H9 (cell line): ENCODE measurements around the gene TENM3. TPM values are rescaled to one million over a fixed set of nuclear protein-coding genes. Genes with fewer than 3 reads are reported as not detected.

Source experiments
- DNase-seq: peaks from one replicate; pipeline ENCODE4 v3.0.0-alpha.2; 2017
- H2AFZ ChIP-seq: one replicate; pipeline ENCODE4 v1.6.1; 2013; ENCODE audit warnings: mild to moderate bottlenecking, low read length, control low read depth, moderate library complexity
- H2AK5ac ChIP-seq: 2 replicates; pipeline ENCODE4 v1.6.1; 2013; ENCODE audit warnings: low read length, control low read depth, mixed read lengths; ENCODE audit not compliant: insufficient read length
- H2BK120ac ChIP-seq: one replicate; pipeline ENCODE4 v1.6.1; 2013; ENCODE audit warnings: low read depth, mild to moderate bottlenecking, low read length, control low read depth, inconsistent platforms; ENCODE audit not compliant: poor library complexity, severe bottlenecking
- H2BK12ac ChIP-seq: 2 replicates; pipeline ENCODE4 v1.6.1; 2013; ENCODE audit warnings: low read length, control low read depth, mixed read lengths, low read depth; ENCODE audit not compliant: insufficient read length
- H2BK15ac ChIP-seq: 2 replicates; pipeline ENCODE4 v1.6.1; 2013; ENCODE audit warnings: low read depth, low read length, control low read depth
- H2BK20ac ChIP-seq: one replicate; pipeline ENCODE4 v1.6.1; 2013; ENCODE audit warnings: low read depth, mild to moderate bottlenecking, low read length, control low read depth, inconsistent platforms; ENCODE audit not compliant: poor library complexity, severe bottlenecking
- H2BK5ac ChIP-seq: 2 replicates; pipeline ENCODE4 v1.6.1; 2013; ENCODE audit warnings: low read length, control low read depth, mixed read lengths; ENCODE audit not compliant: insufficient read length
- H3K14ac ChIP-seq: 2 replicates; pipeline ENCODE4 v1.6.1; 2013; ENCODE audit warnings: low read length, control low read depth; ENCODE audit not compliant: insufficient read depth
- H3K18ac ChIP-seq: 2 replicates; pipeline ENCODE4 v1.6.1; 2013; ENCODE audit warnings: low read depth, mild to moderate bottlenecking, mixed read lengths, low read length, control low read depth; ENCODE audit not compliant: insufficient read length
- H3K23ac ChIP-seq: 2 replicates; pipeline ENCODE4 v1.6.1; 2013; ENCODE audit warnings: low read length, control low read depth, mixed read lengths, low read depth; ENCODE audit not compliant: insufficient read length
- H3K23me2 ChIP-seq: 2 replicates; pipeline ENCODE4 v1.6.1; 2013; ENCODE audit warnings: low read depth, mild to moderate bottlenecking, mixed read lengths, low read length, control low read depth; ENCODE audit not compliant: insufficient read length, poor library complexity, severe bottlenecking
- H3K27ac ChIP-seq: 2 replicates; pipeline ENCODE4 v1.5.1; 2013; ENCODE audit warnings: low read length, control low read depth, mixed read lengths, low read depth; ENCODE audit not compliant: insufficient read length
- H3K27me3 ChIP-seq: 2 replicates; pipeline ENCODE4 v1.6.1; 2013; ENCODE audit warnings: low read length, control low read depth, inconsistent platforms; ENCODE audit not compliant: insufficient read depth
- H3K4ac ChIP-seq: 2 replicates; pipeline ENCODE4 v1.6.1; 2013; ENCODE audit warnings: low read depth, mild to moderate bottlenecking, control low read depth, inconsistent platforms, low read length, moderate library complexity
- H3K4me1 ChIP-seq: 2 replicates; pipeline ENCODE4 v1.6.1; 2013; ENCODE audit warnings: low read length, control low read depth, inconsistent platforms; ENCODE audit not compliant: insufficient read depth
- H3K4me2 ChIP-seq: 2 replicates; pipeline ENCODE4 v1.6.1; 2013; ENCODE audit warnings: low read length, control low read depth, mixed read lengths; ENCODE audit not compliant: insufficient read length, insufficient read depth
- H3K56ac ChIP-seq: 2 replicates; pipeline ENCODE4 v1.6.1; 2013; ENCODE audit warnings: low read depth, mild to moderate bottlenecking, mixed read lengths, low read length, control low read depth; ENCODE audit not compliant: insufficient read length
- H3K79me1 ChIP-seq: 2 replicates; pipeline ENCODE4 v1.6.1; 2013; ENCODE audit warnings: low read depth, mild to moderate bottlenecking, moderate library complexity, low read length, control low read depth, inconsistent platforms; ENCODE audit not compliant: insufficient read depth, poor library complexity, severe bottlenecking
- H3K79me2 ChIP-seq: 2 replicates; pipeline ENCODE4 v1.6.1; 2013; ENCODE audit warnings: low read length, control low read depth, inconsistent platforms; ENCODE audit not compliant: insufficient read depth
- H3K9ac ChIP-seq: 2 replicates; pipeline ENCODE4 v1.6.1; 2013; ENCODE audit warnings: low read length, control low read depth, mixed read lengths; ENCODE audit not compliant: insufficient read length; ENCODE audit errors: extremely low read depth
- H3K9me3 ChIP-seq: one replicate; pipeline ENCODE4 v1.6.1; 2013; ENCODE audit warnings: low read depth, low read length, inconsistent platforms; ENCODE audit not compliant: control insufficient read depth
- H3T11ph ChIP-seq: one replicate; pipeline ENCODE4 v1.6.1; 2013; ENCODE audit warnings: mild to moderate bottlenecking, low read length, control low read depth, inconsistent platforms
- H4K20me1 ChIP-seq: one replicate; pipeline ENCODE4 v1.6.1; 2013; ENCODE audit not compliant: control insufficient read depth, insufficient read length, insufficient read depth
- H4K5ac ChIP-seq: 2 replicates; pipeline ENCODE4 v1.6.1; 2013; ENCODE audit warnings: low read depth, mild to moderate bottlenecking, mixed read lengths, low read length, control low read depth; ENCODE audit not compliant: insufficient read length
- H4K8ac ChIP-seq: replicated peaks from 2 replicates; pipeline ENCODE4 v1.6.1; 2013; ENCODE audit warnings: low read length, control low read depth, mixed read lengths, low read depth; ENCODE audit not compliant: insufficient read length
- H4K91ac ChIP-seq: 2 replicates; pipeline ENCODE4 v1.6.1; 2013; ENCODE audit warnings: low read depth, mild to moderate bottlenecking, moderate library complexity, mixed read lengths, low read length, control low read depth; ENCODE audit not compliant: insufficient read length
- H3K27ac Mint-ChIP-seq, 3 experiments: 2 replicates in 2 of 3; 3 replicates in 1 of 3; pipeline ENCODE4 v1.8.0; 2020 to 2021; ENCODE audit warnings: mixed read lengths in 3 of 3, mild to moderate bottlenecking in 1 of 3, moderate library complexity in 1 of 3
- H3K27me3 Mint-ChIP-seq: 2 replicates; pipeline ENCODE4 v1.8.0; 2021; ENCODE audit warnings: low read depth, mild to moderate bottlenecking, moderate library complexity, mixed read lengths
- H3K36me3 Mint-ChIP-seq, 3 experiments: 2 replicates in 2 of 3; 3 replicates in 1 of 3; pipeline ENCODE4 v1.8.0; 2020 to 2021; ENCODE audit warnings: low read depth in 3 of 3, mixed read lengths in 3 of 3; ENCODE audit not compliant: insufficient read depth in 1 of 3
- H3K4me1 Mint-ChIP-seq, 2 experiments: 2 replicates each; pipeline ENCODE4 v1.8.0; 2020; ENCODE audit warnings: mixed read lengths in 2 of 2
- H3K4me3 Mint-ChIP-seq, 2 experiments: 2 replicates in 1 of 2; 3 replicates in 1 of 2; pipeline ENCODE4 v1.8.0; 2020 to 2021; ENCODE audit warnings: mild to moderate bottlenecking in 2 of 2, mixed read lengths in 2 of 2, moderate library complexity in 1 of 2
- H3K9me3 Mint-ChIP-seq, 2 experiments: 2 replicates in 1 of 2; 3 replicates in 1 of 2; pipeline ENCODE4 v1.8.0; 2020; ENCODE audit warnings: mild to moderate bottlenecking in 2 of 2, mixed read lengths in 2 of 2, moderate library complexity in 1 of 2
- WGBS: extraction: QIAGEN DNeasy Blood & Tissue Kit; methylation state at CpG from one replicate; pipeline ENCODE4 v1.1.7; 2013; ENCODE audit warnings: missing lambda C conversion rate, low lambda C conversion rate, mixed read lengths; ENCODE audit not compliant: insufficient read length; ENCODE audit errors: extremely low coverage; 5-methylcytosine and 5-hydroxymethylcytosine counted together
- total RNA-seq: library from RNA; stranded (reverse); gene quantifications from 2 replicates; pipeline ENCODE4 v1.2.1, GENCODE V29; 2021
- TF ChIP-seq, protein P1 (sequence below): fragments of 200-600 bp; sonication (generic); conservative IDR thresholded peaks from 3 replicates; pipeline ENCODE4 v1.8.0; 2021; ENCODE audit warnings: antibody characterized with exemption, mild to moderate bottlenecking

TENM3 gene
- total RNA-seq, 1 experiment from 2014 or later: 49.6 TPM

DNA sequence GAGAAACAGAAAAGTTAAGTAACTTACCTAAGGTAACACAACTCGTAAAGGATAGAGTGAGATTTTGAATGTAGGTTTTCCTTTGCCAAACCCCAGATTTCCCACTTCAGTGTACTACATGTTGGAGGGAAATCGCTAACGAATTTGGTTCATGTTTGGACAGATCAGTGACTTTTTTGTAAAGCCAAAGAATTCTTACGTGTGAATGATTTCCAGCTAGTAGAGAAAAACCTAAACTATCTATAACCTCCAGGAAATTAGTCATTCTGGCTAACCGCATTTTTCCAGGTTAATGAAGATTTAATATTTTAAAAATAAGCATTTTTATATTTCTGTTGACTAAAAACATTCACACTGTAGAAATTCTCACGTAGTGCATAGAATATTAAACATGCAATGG, 7.2 kb downstream of the TENM3 start:
- 0 out of 7 replicates have a peak overlapping the region, but pooled peaks of 1 of the 3 experiments have one; percentile 58 for H3K27ac Mint-ChIP-seq

More for the DNA sequence above, 7.2 kb downstream of the TENM3 start:
- Histone ChIP-seq H2AFZ (no peak overlapping the region), H4K20me1 (no peaks in the 10 kb centered on the region), H2BK12ac (no peak overlapping the region), H3T11ph (no peak overlapping the region), H3K4ac (no peak overlapping the region), H3K23ac (no peak overlapping the region), H3K79me1 (peaks cover 2% of the 10 kb centered on the region), H2BK120ac (no peak overlapping the region), H3K4me1 (peaks cover 9% of the 10 kb centered on the region; the same call in 1 of the 2 replicates), H2BK5ac (no peak overlapping the region), H3K14ac (no peak overlapping the region), H4K8ac (no peak overlapping the region), H3K27me3 (no peaks in the 10 kb centered on the region), H3K18ac (no peak overlapping the region), H2BK20ac (no peak overlapping the region), H3K9ac (no peak overlapping the region), H3K56ac (no peak overlapping the region), H3K23me2 (no peaks in the 10 kb centered on the region), H3K4me2 (no peak overlapping the region), H4K91ac (no peak overlapping the region), H3K79me2 (peaks cover 2% of the 10 kb centered on the region; the same call in 1 of the 2 replicates), H4K5ac (no peak overlapping the region), H2AK5ac (no peak overlapping the region), H2BK15ac (no peak overlapping the region), H3K9me3 (no peaks in the 10 kb centered on the region), H3K27ac (no peak overlapping the region)
- peaks cover 57 to 66% of the 10 kb centered on the region in 2 experiments for H3K4me1 Mint-ChIP-seq
- WGBS: no CpG with 5 or more reads among the region's 6 CpGs
- TF ChIP-seq, protein P1, sequence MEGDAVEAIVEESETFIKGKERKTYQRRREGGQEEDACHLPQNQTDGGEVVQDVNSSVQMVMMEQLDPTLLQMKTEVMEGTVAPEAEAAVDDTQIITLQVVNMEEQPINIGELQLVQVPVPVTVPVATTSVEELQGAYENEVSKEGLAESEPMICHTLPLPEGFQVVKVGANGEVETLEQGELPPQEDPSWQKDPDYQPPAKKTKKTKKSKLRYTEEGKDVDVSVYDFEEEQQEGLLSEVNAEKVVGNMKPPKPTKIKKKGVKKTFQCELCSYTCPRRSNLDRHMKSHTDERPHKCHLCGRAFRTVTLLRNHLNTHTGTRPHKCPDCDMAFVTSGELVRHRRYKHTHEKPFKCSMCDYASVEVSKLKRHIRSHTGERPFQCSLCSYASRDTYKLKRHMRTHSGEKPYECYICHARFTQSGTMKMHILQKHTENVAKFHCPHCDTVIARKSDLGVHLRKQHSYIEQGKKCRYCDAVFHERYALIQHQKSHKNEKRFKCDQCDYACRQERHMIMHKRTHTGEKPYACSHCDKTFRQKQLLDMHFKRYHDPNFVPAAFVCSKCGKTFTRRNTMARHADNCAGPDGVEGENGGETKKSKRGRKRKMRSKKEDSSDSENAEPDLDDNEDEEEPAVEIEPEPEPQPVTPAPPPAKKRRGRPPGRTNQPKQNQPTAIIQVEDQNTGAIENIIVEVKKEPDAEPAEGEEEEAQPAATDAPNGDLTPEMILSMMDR: no peak
- H3K27me3 Mint-ChIP-seq: no peaks in the 10 kb centered on the region
- H3K9me3 Mint-ChIP-seq: peaks cover 0 to 2% of the 10 kb centered on the region in 2 experiments; a peak in 1 of 5 replicates
- peaks cover 4 to 12% (median 7%) of the 10 kb centered on the region in 3 experiments for H3K36me3 Mint-ChIP-seq
- DNase-seq: no peak
- H3K4me3 Mint-ChIP-seq: no peak overlapping the region
